CD4-positive, alpha-beta T cell treated with Interleukin-15 for 4 hours (primary cell): ENCODE data around the gene SPATA13.
A peak's percentile ranks its signal among the peaks of the same experiment; 100 is the strongest.

ENCODE experiments used
- DNase-seq: peaks from one replicate; pipeline ENCODE4 v3.0.0-alpha.2; 2020; ENCODE audit warnings: low spot score

The SPATA13 gene

DNA sequence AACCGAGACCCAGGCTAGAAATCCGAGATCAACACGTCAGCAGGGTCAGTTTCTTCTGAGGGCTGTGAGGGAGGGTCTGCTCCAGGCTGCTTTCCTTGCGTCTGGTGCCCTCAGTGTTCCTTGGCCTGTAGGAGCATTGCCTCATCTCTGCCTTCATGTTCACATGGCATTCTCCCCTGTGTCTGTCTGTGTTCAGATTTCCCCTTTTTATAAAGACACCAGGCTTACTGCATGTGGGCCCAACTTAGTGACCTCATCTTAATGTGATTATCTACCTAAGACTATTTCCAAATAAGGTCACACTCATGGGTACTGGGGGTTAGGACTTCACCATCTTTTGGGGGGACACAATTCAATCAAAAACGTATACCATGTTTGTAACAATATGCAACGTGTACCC, 91.6 kb downstream of the SPATA13 start:
- peak; percentile 55 for DNase-seq

DNA sequence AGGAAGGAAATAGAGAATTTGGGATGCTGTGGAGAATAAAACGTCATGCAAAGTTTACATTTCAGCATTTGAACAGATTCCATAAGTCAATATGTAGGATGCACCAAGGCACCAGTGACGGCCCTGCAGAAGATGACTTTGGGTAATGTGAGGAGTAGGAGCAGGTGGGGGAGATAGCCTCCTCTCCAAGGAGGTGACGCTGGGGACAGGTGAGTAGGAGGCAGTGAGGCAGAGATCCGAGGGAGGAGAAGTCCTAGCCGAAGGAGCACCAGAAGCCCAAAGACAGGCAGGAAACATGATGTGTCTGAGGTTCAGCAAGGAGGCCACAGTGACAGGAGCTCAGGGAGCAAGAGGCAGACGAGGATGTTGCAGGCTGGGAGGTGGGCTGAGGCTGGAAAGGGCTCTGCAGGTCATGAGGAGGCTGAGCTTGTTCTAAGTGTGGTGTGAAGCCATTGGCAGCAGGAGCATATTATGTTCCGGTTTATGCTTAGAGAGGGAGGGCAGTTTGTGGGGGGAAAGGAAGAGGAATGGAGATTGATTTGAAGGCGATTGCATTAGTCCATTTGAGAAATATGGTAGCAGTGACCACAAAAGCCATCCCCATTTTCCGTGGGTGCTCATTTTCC, 93.1 kb downstream of the SPATA13 start:
- DNase-seq, result no peak

DNA sequence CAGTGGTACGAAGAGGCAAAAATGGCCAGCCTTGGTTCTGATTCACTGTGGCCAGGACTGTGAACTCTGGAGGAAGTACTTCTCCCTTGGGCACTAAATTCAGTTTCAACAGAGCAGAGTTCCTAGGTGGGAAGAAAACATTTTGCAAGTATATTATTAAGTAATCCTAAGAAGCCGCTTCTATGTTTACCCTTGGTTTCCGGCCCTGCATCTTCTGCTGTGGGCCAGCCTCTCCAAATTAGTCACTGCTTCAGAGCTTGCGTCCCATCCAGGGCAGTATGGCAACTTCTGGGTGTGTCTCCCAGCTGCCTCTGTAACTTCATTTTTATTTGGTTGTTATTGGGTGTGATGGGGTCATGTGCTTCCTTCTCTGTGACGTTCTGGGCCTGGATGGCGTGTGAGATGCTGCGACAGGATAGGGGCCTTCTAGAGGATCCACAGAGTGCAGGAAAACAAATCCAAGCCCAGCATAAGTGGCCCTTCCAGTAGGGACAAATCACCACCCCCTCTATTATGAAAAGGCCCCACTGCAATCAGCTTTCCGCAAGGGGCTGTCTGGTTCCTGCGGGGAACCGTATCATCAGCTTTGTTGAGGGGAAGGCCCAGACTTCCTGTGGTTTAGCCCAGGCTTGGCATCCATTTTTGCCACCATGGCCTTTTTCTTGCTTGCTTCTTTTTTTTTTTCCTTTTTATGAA, 93.8 kb downstream of the SPATA13 start:
- DNase-seq, result peak; percentile 82

DNA sequence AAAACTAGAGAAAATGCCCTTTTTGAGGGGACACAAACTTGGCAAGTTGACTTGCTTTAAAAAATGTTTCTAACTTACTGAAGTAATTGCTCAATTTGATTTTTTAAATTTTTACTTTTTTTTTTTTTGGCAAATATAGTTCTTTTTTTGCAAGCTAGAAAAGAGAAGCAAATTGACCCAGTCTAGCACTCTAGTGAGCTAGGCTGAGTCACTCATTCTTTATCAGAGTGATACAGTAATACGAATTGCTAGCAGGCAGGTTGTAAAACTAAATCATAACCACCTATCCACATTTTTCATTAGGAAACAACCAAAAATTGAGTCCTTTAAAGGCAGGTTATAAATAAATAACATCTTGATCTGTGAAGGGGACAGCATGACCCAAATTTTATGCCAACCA, 97.0 kb downstream of the SPATA13 start:
- DNase-seq, result no peak

DNA sequence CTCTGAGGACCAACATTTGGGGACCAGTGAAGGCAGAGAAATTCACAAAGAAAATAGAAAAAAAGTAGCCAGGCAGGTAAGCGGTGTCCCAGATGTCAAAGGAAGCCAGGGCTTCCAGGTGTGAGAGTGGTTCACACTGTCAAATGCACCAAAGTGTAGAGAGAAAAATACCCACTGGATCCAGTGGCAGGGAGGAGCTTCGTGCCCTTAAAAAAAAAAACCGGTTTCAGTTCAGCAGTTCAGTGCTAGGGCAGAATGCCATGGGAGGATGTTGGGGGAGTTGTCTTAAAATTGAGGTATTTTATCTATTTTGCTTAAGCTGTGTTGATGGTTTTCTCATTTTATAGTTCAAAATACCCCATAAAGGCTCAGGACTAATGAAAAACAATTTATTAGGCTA, 101.0 kb downstream of the SPATA13 start:
- DNase-seq, result peak; percentile 41

DNA sequence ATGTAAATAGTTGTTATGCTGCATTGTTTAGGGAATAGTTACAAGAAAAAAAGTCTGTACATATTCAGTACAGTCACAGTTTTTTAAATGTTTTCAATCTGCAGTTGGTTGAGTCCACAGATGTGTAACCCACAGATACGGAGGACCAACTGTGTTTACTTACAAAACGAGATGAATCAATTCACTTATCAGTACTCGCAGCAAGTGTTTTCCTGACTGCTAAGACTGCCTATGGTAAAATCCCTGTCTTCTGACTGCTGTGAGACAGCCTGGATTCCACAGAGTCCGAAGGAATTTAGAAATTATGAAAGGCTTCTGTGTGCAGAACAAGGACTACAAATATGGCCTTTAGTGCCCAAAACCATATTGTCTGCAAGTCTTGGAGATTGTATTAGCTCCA, 103.1 kb downstream of the SPATA13 start:
- DNase-seq, result no peak

DNA sequence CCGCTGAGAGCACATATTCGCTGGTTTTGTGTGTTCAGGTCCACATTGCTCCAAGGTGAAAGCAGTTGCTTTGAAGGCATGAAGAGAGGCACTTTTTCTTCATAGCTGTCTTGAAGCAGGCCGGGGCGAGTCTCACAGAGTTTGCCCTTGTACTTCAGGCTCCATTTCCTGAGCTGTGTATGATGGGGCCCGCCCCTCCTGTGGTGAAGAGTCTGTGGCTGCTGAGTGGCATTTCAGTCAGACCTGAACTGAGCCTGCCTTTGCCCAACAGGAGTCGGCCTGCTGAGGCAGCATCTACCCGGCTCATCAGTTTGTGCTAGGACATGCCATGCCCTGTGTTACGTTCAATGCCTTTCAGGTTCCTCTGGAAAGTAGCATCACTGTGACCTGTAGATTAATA, 104.5 kb downstream of the SPATA13 start:
- DNase-seq, result peak; percentile 86

DNA sequence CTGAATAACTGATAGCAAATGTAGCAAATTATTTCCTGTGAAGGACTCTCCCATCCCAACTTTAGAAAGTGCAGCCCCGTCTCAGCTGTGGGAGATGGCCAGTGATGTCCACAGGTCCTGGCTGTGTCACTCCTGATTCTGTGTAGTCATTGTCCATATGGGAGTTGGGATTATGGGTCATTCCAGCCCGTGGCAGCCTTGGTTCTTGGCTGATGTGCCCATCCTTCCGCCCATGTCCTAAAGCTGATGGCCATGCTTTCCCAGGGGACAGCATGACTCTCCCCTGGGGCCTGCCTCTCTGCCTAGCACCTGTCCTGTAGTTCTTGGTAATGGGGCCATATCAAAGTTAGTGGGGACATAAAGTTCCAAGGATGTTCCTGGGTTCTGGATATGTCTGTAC, 104.9 kb downstream of the SPATA13 start:
- no peak for DNase-seq

DNA sequence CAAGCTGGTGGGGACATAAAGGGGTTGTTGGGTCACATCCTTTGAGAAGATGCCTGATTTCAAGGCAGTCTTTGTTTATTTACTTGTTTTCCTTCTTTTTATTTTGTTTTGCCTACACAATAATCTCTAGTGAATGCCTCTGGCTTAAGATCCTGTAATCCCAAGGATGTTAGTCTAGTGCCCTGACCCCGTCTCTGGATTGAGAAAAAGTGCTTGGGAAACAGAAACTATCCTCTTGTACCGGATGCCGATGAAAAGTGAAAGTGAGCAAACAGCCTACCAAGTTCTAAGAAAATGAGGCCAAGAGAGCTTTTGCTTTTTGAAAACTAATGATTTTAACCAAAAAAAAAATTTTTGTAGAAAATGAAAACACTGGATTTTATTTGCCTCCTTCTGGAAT, 106.8 kb downstream of the SPATA13 start:
- DNase-seq, result peak; percentile 62

DNA sequence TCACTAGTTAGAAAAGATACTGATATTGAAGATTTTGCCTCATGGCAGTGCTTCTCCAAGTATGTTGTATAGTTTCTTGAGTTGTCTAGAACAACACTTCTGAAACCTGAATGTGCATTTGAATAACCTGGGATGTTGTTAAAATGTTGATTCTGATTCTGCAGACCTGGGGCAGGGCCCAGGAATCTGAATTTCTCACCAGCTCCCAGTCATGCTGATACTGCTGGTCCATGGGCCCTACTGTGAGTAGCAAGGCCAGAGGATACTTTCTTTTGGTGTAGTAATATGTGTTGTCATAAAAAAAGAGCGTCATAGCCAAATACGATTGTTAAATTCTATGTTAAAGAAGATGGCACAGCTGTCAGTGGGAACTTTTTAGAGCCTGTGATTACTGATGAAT, 107.3 kb downstream of the SPATA13 start:
- no peak for DNase-seq

DNA sequence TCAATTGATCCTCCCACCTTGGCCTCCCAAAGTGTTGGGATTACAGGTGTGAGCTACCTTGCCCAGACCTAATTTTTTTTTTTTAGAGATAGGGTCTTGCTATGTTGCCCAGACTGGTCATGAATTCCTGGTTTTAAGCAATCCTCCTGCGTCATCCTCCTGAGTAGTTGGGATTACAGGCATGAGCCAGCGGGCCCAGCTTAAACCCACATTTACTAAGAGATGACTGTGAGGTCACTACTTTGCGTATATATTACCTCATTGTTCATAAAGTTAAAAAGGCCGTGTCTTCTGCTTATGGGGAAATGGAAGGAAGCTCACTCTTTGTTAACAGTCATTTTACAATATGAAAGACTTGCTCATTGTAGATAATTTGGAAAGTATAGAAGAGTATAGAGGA, 109.3 kb downstream of the SPATA13 start:
- no peak for DNase-seq

DNA sequence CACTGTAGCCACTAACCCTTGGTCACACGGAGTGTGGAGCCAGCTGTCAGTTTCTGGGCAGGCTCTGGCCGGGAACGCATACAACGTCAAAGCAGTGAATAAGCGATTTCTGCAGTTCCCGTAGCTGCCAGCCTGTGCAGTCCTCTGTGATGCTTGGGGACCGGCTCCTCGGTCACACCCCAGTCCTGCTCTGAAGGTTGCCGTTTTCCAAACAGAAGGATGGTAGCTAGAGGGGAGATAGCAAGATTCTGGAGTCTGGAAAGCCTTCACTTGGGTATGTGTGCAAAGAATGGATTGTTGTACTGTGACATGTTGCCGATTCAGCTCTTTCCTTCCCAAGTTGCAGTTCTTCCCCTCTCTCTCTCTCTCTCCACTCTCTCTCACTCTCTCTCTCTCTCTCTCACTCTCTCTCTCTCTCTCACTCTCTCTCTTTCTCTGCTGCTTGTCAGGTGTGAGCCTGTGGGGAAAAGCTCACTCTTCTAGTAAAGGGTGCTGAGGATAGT, 110.2 kb downstream of the SPATA13 start:
- DNase-seq, result peak; percentile 63

DNA sequence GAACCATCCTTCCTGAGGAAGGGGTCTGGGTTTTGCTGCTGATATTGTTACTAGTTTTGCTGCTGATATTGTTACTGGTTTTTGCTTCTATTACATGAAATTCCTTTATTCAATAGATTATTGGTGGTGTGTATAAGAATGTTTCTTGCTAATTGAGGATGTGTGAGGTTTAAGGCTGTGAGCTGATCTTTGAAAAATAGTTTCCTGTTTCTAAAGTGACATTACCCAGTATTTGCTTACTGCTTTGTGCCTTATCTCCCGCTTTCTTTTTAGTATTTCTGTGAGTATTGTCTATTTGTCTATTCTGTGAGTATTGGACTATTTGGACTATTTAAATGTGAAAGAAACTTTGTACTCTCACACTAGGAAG, 110.7 kb downstream of the SPATA13 start:
- DNase-seq, result no peak

DNA sequence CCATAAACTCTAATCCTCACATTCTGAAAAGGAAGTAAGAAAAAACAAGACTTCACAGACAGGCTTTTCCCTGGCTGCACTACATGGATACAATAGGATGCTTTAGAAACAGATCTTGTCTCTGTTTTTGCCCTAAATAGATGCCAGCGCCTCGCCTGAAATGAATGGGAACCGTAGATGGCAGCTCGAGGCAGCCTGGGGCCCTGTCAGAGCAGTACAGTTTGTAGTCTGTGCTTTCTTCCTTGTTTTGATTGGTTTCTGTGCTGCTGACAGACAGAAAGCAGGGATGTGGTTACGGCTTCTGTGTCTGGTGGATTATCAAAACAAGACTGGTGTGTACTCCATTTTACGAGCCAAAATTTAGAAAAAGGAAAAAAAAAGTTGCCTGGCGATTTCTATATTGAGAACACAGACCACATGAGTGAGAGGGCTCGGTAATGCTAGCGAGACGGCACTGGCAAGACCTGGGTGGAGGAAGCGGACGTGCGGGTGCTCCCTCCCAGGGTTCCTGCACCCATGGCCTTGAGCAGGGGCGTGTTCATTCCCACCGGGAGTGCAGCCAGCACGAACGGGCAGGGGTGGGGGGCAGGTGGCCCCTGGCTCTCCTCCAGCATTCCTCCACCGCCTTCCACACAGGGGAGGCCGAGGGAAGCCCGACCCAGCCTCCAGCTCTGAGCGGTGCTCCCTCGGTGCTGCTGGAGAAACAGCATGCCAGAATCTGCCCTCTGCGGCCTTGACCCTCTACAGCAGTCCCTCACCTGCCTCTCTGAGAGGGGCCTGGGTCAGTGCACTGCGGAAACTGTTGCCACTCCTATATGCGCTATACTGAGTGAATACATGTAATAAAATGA, 111.3 kb downstream of the SPATA13 start:
- DNase-seq, result peak; percentile 84

DNA sequence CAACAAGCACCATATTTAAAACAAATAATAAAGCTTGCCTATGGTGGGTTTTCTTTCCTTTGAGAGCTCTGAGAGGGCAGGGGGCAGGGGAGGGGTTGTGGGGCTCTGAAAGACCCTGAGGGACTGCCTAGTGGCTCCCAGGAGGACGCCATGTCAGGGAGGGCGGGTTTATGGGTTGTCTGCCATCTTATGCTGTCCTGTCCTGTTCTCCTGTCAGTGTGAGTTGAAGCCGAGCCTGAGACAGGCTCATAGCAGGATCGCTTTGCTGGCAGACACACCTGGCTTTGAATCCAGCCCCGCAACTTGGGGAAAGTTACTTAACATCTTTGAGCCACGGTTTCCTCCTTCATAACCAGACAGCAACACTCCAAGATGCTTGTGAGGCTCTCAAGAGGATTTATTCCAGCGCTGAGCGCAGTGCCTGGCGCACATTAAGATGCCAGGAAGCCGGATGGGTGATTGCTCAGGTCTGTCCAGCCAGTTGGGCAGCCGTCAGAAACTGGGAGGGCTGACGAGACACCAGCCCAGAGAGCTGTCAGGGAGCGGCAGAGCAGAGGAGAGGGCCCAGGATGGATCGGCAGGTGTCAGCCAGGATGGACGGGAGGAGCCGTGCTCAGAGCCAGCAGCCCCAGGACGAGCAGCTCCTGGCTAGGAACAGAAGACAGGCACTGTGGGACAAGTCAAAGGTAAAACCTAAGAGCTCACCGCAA, 112.1 kb downstream of the SPATA13 start:
- no peak for DNase-seq

DNA sequence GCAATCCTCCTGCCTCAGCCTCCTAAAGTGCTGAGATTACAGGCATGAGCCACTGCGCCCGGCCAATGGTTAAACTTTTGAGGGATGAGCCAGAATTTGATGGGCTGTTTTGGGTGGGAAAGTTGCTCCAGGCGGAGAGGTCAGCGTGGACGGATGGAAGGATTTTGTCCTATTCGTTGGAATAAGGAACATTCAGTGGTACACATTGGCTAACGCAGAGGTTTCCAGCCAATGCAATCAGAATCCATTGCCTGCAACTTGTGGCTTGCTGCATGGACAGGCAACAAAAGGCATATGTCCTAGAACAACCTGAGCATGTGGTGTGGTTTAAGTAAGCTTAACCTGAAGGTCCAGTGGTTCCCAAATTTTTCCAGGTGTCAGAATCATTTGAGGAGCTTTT, 113.4 kb downstream of the SPATA13 start:
- DNase-seq, result no peak

DNA sequence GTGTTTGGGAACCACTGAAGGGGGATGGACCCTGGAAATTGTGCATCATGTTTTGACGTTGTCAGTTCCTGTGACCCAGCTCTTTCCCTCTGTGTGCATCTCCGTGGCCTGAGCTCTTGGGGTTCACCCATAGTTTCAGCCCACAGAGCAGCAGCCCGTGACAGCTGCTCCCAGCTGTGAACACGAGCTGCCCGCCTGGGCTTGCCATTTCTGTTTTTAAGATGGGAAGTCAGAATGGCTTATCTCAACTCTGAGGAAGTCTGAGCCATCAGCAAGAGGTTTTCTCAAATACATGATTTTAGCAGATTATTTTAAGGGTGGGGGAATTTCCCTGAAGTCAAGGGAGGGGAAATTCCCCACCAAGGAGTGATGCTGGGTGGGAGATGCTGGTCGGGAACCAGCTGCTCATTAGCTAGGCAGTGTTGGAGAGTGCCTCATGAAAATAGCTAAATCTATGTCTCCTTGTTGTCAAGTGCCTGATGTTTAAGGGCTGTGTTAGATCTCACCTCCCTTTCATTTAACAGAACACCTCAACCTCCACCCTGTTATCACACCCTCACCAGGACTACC, 114.0 kb downstream of the SPATA13 start:
- peak; percentile 84 for DNase-seq

DNA sequence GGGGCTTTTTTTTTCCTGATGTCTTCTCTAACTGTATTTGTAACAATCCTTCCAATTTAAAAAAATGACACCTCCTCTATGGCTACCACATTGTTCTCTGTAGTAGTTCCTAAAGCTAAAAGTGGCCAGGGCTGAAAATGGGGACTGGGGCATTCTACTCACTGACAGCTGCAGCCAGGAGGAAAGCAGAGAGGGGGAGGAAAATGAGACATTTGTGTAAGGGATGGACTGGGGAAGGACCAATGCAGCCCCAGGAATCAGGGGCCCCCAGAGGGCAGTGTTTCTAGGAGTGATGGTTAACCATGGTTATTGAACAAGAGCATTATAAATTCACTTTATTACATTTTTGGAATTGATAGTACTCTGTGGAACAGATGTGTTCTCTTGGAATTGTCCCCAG, 114.5 kb downstream of the SPATA13 start:
- no peak for DNase-seq

DNA sequence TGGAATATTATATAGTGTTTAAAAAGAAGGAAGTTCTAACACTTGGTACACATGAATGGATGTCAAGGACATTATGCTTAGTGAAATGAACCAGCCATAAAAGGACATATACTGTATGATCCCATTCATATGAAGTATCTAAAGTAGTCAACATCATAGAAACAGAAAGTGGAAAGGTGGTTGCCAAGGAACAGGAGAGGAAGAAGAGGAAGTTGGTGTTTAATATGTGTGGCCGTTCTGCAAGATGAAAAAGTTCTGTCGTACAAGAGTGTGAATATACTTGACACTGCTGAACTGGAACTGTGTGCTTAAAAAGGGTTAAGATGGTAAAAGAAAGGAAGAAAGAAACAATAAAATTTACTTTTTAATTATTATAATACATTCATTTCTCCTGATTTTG, 115.8 kb downstream of the SPATA13 start:
- DNase-seq, result peak; percentile 53

DNA sequence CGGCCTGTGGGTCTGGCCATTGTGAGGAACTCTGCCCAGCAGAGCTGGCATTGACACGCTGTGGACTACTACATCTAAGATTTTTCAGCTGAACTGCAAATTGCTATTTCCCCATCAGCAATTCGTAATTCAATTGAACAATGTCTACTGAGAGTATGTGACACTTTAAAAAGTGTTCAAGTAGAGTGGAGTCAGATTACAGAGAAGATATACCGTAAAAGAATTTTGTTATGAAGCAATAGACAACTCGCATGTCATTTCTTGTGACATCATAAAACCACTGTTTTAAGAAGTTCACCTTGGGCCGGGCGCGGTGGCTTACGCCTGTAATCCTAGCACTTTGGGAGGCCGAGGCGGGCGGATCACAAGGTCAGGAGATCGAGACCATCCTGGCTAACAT, 116.3 kb downstream of the SPATA13 start:
- DNase-seq, result no peak

DNA sequence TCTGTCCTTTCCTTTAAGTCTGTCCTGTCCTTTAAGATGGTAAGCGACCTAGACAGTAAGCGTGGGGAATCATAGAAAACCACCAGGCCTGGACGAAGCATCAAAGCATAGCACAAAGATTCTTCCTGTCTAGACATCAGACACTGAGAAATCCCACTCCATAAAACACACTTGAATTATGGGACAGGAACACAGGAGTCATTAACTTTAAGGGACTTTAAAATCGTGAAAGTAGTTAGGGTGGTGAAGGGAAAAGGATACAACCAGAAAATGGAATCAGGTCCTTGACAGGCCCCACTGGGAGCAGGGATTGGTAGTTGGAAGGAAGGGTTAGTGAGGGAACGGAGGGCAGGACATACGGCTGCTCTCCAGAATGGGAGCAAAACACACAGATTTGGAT, 117.2 kb downstream of the SPATA13 start:
- DNase-seq, result no peak
